Measurements from ENCODE around the gene ZBTB45. TPM values are rescaled to one million over a fixed set of nuclear protein-coding genes. Genes with fewer than 3 reads are reported as not detected.

The ZBTB45 gene
- total and polyA plus RNA-seq, 9 of the 15 experiments (the other 6 are each of a cell fraction or from before 2014, with no cell fraction given): 0.08 to 16.1 (median 1.8) TPM

GRCh38 chr19:58499021-58499927 lies 20.3 kb downstream of the ZBTB45 start (continued):
- TF ChIP-seq RBFOX2 (IDR thresholded peaks at IDR 0.05; ENCODE audit: low read depth, low read length) (peak; percentile 88), PKNOX1 (IDR thresholded peaks at IDR 0.05) (peak; percentile 79), POLR2AphosphoS2 (IDR thresholded peaks at IDR 0.05; ENCODE audit: low read length) (no peak), HDAC1 (IDR thresholded peaks at IDR 0.05) (peak in 1 of 2 experiments; percentile 90; a peak in 2 of 4 replicates), PRMT5 (CRISPR knock-in tag; IDR thresholded peaks at IDR 0.05) (no peak), MLX (CRISPR knock-in tag; conservative IDR thresholded peaks at IDR 0.05) (no peak), CBX1 (IDR thresholded peaks at IDR 0.05; ENCODE audit: low read depth) (peak; percentile 91), ZNF740 (CRISPR knock-in tag; IDR thresholded peaks at IDR 0.05) (0 out of 2 replicates have a peak, but pooled peaks have one; percentile 10), ZNF740 (tag; IDR thresholded peaks at IDR 0.05) (no peak), ZBTB17 (CRISPR knock-in tag; IDR thresholded peaks at IDR 0.05) (no peak), XRCC3 (IDR thresholded peaks at IDR 0.05) (no peak), ZNF586 (CRISPR knock-in tag; conservative IDR thresholded peaks at IDR 0.05) (no peak), EHMT2 (IDR thresholded peaks at IDR 0.05) (no peak; the same call in 1 of the 2 replicates), MEF2D (tag; conservative IDR thresholded peaks at IDR 0.05; ENCODE audit: low read depth) (no peak), ESRRB (CRISPR knock-in tag; IDR thresholded peaks at IDR 0.05; ENCODE audit: borderline replicate concordance) (0 out of 2 replicates have a peak, but pooled peaks have one; percentile 11), ZNF280A (IDR thresholded peaks at IDR 0.05; ENCODE audit: low read depth, partially characterized antibody) (no peak), CTBP1 (IDR thresholded peaks at IDR 0.05; ENCODE audit: borderline replicate concordance) (peak; percentile 88; the same call in 1 of the 2 replicates), FOXK2 (conservative IDR thresholded peaks at IDR 0.05 in 1 of 2, IDR thresholded peaks at IDR 0.05 in 1 of 2; ENCODE audit: low read depth in 2 of 2) (peak; percentile 89 to 96), NFIC (IDR thresholded peaks at IDR 0.05) (peak; percentile 86), IRF1 (CRISPR knock-in tag; IDR thresholded peaks at IDR 0.05; ENCODE audit: borderline replicate concordance) (no peak)

Measured in K562 (cell line).